Thoracic aorta (tissue), 2 donors: ENCODE measurements around the gene ABCA5. TPM values are rescaled to one million over a fixed set of nuclear protein-coding genes. Genes with fewer than 3 reads are reported as not detected.
A peak's percentile ranks its signal among the peaks of the same experiment; 100 is the strongest.

Experiments
- ATAC-seq: fragments of 150-250 bp; one replicate; pipeline ENCODE4 v1.8.0; 2017; ENCODE audit warnings: low read depth; ENCODE audit not compliant: insufficient number of reproducible peaks, low FRiP score
- DNase-seq: peaks from one replicate; pipeline ENCODE4 v3.0.0-alpha.2; 2020; ENCODE audit warnings: low spot score
- H3K27ac ChIP-seq, 2 donors: fragments of 200-600 bp; sonication (generic); 1 replicate in 1 of 2; 2 replicates in 1 of 2; pipeline ENCODE4 v1.5.1; 2016; ENCODE audit warnings: mild to moderate bottlenecking in 2 of 2, moderate library complexity in 2 of 2
- H3K27me3 ChIP-seq: fragments of 200-600 bp; sonication (generic); replicated peaks from 2 replicates; pipeline ENCODE4 v1.6.0; 2016; ENCODE audit warnings: mild to moderate bottlenecking; ENCODE audit not compliant: insufficient read depth
- H3K36me3 ChIP-seq: fragments of 200-600 bp; sonication (generic); one replicate; pipeline ENCODE4 v1.5.1; 2016
- H3K4me1 ChIP-seq, 2 donors: fragments of 200-600 bp; sonication (generic); 1 replicate in 1 of 2; 2 replicates in 1 of 2; pipeline versions ENCODE4 v1.5.1 to v1.6.0; 2016; ENCODE audit warnings: low read depth in 2 of 2, mild to moderate bottlenecking in 1 of 2; ENCODE audit not compliant: control insufficient read depth in 1 of 2
- H3K4me3 ChIP-seq: fragments of 200-600 bp; sonication (generic); 2 replicates; pipeline ENCODE4 v1.5.1; 2016; ENCODE audit warnings: mild to moderate bottlenecking
- H3K9me3 ChIP-seq: fragments of 200-600 bp; sonication (generic); 2 replicates; pipeline ENCODE4 v1.5.1; 2016
- CTCF ChIP-seq: fragments of 200-600 bp; sonication (generic); IDR thresholded peaks from one replicate; pipeline ENCODE4 v1.5.1; 2019; ENCODE audit warnings: antibody characterized with exemption
- total RNA-seq, 2 donors: library from RNA; depleted of rRNA; stranded (reverse); fragments of >200 nt; gene quantifications; one replicate each; pipeline versions ENCODE4 v1.1.0 to v1.2.3, GENCODE V29; 2016

ABCA5 gene
- total RNA-seq, 2 donors from 2014 or later = 9.1 to 46.2 TPM

DNA sequence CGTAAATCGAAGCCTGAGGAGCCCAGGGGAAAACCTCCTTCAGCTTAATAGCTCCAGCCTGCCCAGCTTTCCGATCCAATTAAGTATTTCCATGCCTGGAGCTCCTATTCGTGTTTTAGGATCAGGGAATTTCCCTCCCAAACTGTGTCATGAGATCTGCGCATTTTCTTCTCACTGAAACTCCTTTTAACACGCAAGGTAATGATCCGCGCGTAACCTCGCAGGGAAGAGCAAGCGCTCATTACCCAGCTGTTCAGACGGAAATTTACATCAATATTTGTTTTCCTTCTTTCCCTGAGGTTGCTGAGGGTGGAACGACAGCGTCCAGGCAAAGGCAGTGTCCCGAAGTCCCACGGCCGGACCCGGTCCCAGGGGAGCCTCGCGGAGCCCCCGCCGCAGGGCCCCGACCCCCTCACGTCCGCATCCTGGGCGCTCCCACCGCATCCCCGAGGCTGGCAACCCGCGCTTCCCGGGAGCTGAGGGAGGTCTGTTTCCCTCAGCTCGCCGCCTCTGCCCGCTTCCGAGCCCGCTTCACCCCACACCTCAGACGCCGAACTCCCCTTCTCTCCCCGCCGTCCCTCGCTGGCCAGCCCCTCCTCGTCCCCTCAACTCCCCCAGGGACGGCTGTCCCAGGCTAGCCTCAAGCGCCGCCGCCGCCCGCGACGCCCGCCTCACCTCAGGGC is 415 bp downstream of the ABCA5 start:
- Histone ChIP-seq H3K27me3 (no peaks in the 10 kb centered on the region), H3K4me1 (peaks cover 0 to 10% of the 10 kb centered on the region in 2 donors), H3K4me3 (peak overlapping the region; percentile 94), H3K36me3 (no peaks in the 10 kb centered on the region), H3K27ac (peak overlapping the region; percentile 38 to 57), H3K9me3 (no peaks in the 10 kb centered on the region)
- no peak for TF ChIP-seq CTCF
- peak; percentile 28 for ATAC-seq
- DNase-seq = peak; percentile 2

DNA sequence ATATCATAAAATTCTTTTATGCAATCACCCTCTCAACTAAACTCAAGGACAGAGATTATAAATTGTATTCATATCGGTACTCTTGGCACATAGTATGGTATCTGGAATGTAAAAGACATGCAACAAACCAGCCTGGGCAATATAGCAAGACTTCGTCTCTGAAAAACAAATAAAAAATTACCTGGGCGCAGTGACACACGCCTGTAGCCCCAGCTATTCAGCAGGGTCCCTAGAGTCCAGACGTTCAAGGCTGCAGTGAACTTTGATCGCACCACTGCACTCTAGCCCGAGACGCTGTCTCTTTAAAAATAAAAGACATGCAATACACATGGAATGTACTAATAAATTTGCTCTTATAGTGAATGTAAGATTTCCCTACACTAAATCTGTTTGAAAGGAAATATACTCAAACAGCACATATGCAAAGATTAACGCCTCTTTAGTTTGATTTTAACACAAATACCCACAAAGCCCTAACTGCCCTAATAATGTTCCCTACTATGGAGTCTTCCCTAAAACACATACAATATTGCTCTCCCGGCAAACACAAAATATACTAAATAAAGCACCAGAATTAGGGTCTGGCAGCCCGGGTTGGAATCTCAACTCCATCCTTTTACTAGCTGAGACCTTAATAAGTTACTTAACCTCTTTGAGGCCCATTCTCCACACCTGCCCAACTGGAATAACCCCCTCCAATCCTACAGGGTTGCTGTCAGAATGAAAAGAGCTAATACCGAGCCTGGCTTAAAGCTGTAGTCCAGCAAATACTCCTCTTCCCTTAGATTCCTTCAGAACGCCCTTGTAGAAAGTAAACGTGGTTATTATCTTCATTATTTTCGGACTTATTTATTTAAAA is 1.2 kb downstream of the ABCA5 start:
- peak overlapping the region; percentile 94 for H3K4me3 ChIP-seq
- no peaks in the 10 kb centered on the region for H3K27me3 ChIP-seq
- ATAC-seq = no peak
- TF ChIP-seq CTCF = no peak
- no peaks in the 10 kb centered on the region for H3K9me3 ChIP-seq
- no peak for DNase-seq
- H3K36me3 ChIP-seq = no peaks in the 10 kb centered on the region
- peaks cover 0 to 10% of the 10 kb centered on the region in 2 donors for H3K4me1 ChIP-seq
- peak overlapping the region; percentile 38 to 57 for H3K27ac ChIP-seq

DNA sequence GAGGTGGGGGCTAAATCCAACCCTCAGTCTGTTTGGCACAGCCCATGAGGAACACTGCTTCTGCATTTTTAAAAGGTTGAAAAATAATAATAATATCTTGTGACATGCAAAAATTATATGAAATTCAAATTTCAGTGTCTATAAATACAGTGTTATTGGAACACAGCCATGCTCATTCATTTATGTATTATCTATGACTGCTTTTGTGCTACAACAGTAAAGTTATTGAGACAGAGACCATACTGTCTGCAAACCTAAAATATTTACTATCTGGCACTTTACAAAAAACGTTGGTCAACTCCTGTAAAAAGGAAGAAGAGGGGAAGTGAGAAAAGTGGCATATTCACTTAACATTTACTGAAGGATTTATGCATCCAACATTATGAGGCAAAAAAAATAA is 3.1 kb downstream of the ABCA5 start:
- TF ChIP-seq CTCF = no peak
- H3K4me3 ChIP-seq = no peak overlapping the region
- no peak for ATAC-seq
- H3K27ac ChIP-seq = no peak overlapping the region
- H3K9me3 ChIP-seq = no peaks in the 10 kb centered on the region
- H3K4me1 ChIP-seq = peaks cover 0 to 10% of the 10 kb centered on the region in 2 donors
- no peaks in the 10 kb centered on the region for H3K36me3 ChIP-seq
- H3K27me3 ChIP-seq = no peaks in the 10 kb centered on the region
- no peak for DNase-seq

DNA sequence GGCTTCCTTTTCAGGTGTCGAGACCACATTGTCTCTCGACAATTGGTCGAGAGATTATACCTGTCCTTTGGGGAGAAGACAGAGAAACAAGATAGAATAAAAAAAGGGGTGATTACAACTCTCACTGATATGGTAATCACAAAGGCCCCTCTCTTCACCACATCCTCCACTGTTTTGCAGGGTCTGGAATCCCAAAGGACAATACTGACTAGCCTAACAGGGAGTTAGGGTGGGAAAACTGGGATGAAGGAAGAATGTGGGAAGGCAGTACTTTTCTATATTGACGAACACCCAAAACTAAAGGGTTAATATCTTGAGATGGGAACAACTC is 6.1 kb downstream of the ABCA5 start:
- Histone ChIP-seq H3K4me3 (no peak overlapping the region), H3K27me3 (no peaks in the 10 kb centered on the region), H3K27ac (no peak overlapping the region), H3K36me3 (no peaks in the 10 kb centered on the region), H3K9me3 (no peaks in the 10 kb centered on the region), H3K4me1 (peaks cover 0 to 5% of the 10 kb centered on the region in 2 donors)
- ATAC-seq = no peak
- no peak for DNase-seq
- no peak for TF ChIP-seq CTCF

- H3K4me3 ChIP-seq = no peak overlapping the region
- TF ChIP-seq CTCF = no peak
- ATAC-seq = no peak
- H3K27ac ChIP-seq = no peak overlapping the region
- no peaks in the 10 kb centered on the region for H3K4me1 ChIP-seq
- no peak for DNase-seq
- no peaks in the 10 kb centered on the region for H3K36me3 ChIP-seq
- H3K9me3 ChIP-seq = no peaks in the 10 kb centered on the region
- no peaks in the 10 kb centered on the region for H3K27me3 ChIP-seq
These were observed 6.6 kb downstream of the ABCA5 start for GRCh38 chr17:69320210-69320907.
